Measurements from ENCODE around the gene MAP2K2.

The MAP2K2 gene

DNA sequence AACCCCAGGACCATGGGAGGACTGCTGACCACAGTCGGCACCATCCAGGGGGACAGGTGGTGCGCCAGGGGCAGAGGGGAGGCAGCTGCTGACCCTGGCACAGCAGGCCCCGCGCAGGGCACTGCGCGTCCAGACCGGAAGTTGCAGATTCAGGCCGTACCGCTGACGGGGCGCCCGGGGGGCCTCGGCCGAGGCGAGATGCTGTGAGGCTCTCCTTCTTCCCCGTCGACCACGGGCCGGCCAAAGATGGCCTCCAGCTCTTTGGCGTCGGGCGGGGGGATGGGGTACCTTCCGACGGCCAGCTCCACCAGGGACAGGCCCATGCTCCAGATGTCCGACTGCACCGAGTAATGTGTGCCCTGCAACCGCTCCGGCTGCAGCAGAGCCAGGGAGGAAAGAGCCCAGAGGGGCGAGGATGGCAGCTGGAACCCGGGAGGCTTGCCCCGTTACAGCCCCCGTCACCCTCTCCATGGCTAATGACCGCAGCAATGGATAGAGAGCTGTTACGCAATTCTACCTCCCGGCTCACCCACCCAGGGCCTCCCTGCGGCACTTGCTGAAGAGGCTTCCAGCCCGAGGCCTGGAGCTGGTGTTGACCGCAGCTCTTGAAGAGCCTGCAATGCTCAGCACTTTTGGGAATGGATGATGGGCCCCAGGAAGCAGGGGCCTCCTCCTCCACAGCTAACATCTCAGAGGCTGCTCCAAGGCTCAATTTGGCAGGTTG lies 24.7 kb downstream of the MAP2K2 start:
- DNase-seq (ENCODE audit: low read depth in 2 of 2) = no peak

- no peak for DNase-seq (ENCODE audit: low read depth in 2 of 2)
Measured at GRCh38 chr19:4098493-4098892, 25.4 kb downstream of the MAP2K2 start.

DNA sequence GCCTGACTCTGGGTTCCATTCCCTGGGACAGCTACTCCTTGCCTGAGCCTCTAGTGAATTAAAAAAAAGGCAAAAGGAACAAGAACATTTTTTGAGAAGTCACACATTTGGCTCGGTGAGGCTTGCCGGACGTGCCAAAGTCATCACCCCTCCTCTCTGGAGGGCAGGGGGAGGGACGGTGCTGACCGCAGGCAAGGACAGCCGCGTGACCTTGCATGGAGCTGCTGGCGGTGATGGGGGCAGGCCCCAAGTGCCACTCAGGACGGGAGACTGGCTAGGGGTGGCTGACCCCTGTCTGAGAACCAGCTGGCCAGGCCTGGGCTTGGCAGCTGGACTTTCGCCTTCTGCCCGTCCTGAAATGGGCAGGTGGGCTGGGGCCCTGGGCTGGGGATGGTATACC lies 26.4 kb downstream of the MAP2K2 start:
- DNase-seq (ENCODE audit: low read depth in 2 of 2) = no peak

DNA sequence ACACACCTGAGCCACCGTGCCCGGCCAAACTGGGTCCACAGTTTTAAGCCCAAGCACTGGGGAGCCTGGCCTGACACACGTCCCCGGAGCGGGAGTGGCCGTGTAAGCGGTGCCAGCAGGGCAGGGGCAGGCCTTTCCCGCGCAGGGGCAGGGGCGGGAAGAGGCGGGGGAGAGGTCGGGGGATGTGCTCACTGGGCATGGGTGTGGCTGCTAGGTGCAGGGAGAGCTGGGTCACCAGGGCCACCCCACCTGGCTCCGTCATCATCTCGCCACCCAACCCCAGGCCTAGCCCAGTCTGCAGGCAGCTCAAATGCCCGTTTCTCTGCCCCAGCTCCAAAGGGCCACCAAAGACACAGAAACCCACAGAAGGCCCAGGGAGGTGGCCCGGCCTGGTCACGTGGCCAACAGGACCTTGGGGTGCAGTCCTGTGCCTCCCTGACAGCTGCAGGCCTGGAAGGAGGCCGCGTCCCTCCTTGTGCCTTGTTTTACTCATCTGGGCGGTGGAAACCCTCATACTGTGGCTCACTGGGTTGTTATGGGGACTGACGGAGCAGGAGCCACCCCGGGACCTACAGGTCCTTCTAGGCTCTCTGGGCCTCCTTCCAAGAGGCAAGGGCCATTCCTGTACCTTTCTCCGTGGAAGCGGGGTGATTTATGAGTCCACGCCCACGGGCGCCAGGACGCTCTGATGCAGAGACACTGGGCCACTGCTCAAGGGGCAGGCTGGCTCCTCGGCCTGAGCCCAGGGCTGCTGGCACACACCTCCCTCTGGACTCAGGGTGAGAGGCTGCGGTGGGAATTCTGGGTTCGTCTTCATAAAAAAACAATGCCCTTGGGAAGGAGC lies 27.7 kb downstream of the MAP2K2 start:
- no peak for DNase-seq (ENCODE audit: low read depth in 2 of 2)

- no peak for DNase-seq (ENCODE audit: low read depth in 2 of 2)
Measured at GRCh38 chr19:4095488-4095844, 28.5 kb downstream of the MAP2K2 start.

GRCh38 chr19:4094761-4095487 lies 29.0 kb downstream of the MAP2K2 start:
- no peak for DNase-seq (ENCODE audit: low read depth in 2 of 2)

DNA sequence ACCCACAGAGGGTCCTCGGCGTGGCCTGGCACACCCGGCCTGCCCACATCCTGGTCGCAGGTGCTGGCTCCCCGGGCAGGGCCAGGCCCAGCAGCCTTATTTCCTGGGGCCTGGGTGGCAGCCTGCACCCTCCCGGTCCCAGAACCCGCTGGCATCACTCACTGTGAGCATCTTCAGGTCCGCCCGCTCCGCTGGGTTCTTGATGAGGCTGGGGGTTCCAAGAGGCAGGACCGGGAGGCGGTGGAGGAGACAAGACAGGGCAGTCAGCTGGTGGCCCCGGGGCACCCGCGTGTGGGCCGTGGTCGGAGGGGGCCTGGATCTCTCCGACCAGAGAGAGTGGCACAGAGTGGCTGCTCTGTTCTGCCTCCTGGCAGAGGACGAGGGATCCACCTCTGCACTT lies 29.6 kb downstream of the MAP2K2 start:
- DNase-seq (ENCODE audit: low read depth in 2 of 2) = no peak

DNA sequence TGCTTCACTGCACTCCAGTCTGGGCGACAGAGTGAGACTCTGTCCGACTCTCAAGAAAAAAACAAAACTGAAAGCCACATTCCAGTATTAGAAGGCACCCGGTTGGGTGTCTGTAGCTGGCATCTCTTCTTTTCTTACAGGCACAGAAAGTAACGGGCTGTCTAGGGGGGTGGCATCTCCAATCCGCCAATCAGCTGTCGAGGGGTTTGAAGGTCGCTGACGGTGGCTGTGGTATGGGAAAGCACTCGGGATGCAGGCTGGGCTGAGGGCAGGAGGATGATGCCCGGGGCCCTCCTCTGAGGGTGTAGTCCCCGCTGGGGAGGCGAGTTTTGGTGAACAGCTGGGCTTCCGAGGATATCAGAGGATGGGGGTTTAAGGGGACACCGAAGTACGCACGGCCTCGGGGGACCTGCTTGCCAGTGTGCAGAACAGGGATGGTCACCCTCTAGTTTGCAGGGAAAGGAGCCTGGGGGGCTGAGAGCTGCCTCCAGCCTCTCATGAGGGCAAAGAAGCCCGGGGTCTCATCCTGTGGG lies 30.2 kb downstream of the MAP2K2 start:
- no peak for DNase-seq (ENCODE audit: low read depth in 2 of 2)

- DNase-seq (ENCODE audit: low read depth in 2 of 2) = no peak
Measured at GRCh38 chr19:4090356-4091220, 33.3 kb downstream of the MAP2K2 start.

- no peak for DNase-seq (ENCODE audit: low read depth in 2 of 2)
Measured at GRCh38 chr19:4089946-4090345, 34.0 kb downstream of the MAP2K2 start.

GRCh38 chr19:4089400-4089908 lies 34.5 kb downstream of the MAP2K2 start:
- DNase-seq (ENCODE audit: low read depth in 2 of 2) = no peak

DNA sequence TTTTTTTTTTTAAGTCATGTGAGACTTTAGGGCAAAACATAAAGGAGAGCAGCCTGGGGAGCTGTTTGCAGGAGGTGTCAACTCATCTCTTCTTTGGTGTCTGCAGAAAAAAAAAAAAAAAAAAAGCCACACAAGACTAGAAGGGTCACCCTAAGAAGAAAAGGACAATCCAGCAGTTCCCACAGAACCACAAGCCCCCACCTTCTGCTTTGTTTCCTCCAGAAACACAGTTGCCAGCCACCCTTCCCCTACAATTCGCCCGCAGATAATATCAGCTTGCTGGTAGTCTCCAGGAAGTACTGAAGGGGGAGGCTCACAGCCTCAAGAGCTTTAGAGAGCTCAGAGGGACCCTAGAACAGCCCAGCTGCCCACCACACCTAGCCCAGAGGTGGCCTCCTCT lies 34.9 kb downstream of the MAP2K2 start:
- no peak for DNase-seq (ENCODE audit: low read depth in 2 of 2)

DNA sequence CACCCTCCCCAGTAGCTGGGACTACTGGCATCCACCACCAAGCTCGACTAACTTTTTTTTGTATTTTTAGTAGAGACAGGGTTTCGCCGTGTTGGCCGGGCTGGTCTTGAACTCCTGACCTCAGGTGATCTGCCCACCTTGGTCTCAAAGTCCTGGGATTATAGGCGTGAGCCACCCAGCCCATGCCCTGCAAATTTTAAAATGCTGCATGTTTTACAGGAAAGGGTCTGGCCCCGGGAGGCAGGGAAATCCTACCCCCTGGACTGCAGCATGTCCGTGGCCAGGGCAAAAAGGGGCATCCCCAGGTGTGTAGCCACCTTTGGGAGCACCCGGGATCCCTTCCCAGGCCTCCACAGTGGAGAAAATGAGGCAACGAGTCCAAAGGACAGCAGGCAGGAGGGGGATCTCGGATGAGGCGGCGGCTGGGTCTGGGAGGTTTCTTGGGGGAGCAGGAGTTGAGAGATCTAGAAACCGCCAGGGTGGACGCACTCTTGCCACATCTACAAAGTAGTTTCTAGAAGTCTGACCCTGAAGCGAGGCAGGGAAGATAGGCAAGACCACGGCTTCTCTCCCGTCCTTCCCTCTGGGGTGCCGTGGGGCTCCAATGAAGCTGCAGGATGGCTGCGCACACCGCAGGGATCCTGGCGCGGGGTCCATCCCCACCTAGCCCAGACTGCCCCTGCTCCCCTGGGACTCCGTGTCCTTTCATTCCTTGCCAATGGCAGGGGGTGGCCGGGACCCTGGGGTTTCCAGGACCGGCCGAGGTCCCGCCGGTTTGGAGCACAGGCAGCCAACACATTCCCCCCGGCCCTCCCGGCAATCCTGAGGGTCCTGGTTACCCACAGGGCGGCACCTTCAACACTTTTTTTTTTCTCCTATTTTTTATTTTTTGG lies 35.9 kb downstream of the MAP2K2 start:
- no peak for DNase-seq (ENCODE audit: low read depth in 2 of 2)

- DNase-seq (ENCODE audit: low read depth in 2 of 2) = no peak
Measured at GRCh38 chr19:4086411-4086867, 37.5 kb downstream of the MAP2K2 start.

- no peak for DNase-seq (ENCODE audit: low read depth in 2 of 2)
Measured at GRCh38 chr19:4084547-4084877, 39.4 kb downstream of the MAP2K2 start.

- DNase-seq (ENCODE audit: low read depth in 2 of 2) = no peak
Measured at GRCh38 chr19:4083677-4084546, 40.0 kb downstream of the MAP2K2 start.

- no peak for DNase-seq (ENCODE audit: low read depth in 2 of 2)
Measured at GRCh38 chr19:4082172-4082571, 41.8 kb downstream of the MAP2K2 start.

- DNase-seq (ENCODE audit: low read depth in 2 of 2) = no peak
Measured at GRCh38 chr19:4081441-4082129, 42.3 kb downstream of the MAP2K2 start.

DNA sequence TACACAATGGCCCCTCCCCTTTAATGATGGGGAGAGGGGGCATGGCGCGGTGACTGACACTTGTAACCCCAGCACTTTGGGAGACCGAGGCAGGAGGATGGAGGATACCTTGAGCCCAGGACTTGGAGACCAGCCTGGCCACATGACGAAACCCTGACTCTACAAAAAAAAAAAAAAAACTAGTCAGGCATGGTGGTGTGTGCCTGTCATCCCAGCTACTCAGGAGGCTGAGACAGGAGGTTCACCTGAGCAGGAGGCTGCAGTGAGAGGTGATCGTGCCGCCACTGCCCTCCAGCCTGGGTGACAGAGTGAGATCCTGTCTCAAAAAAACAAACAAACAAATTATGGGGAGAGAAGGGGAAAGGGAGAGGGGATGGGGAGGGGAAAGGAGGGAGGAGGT lies 43.4 kb downstream of the MAP2K2 start:
- no peak for DNase-seq (ENCODE audit: low read depth in 2 of 2)

Measured in activated CD4-positive, alpha-beta T cell treated with anti-CD3 and anti-CD28 coated beads for 24 hours (primary cell).